NCI-H82 treated with DMSO at 0.1 percent for 48 hours (cell line): ENCODE data around the gene OPTC.
"Not testable (repeated sequence)": the region's sequence is repeated elsewhere in the genome, so short reads cannot be mapped to it uniquely, and the experiment has no call there.

ENCODE experiments used
- DNase-seq: peaks from one replicate; lab custom pipeline; 2025; ENCODE audit not compliant: unreplicated experiment; lab: John Stamatoyannopoulos, UW

OPTC gene

GRCh38 chr1:203513585-203514031 lies 19.7 kb downstream of the OPTC start:
- DNase-seq, result no peak

GRCh38 chr1:203516184-203516583 lies 22.2 kb downstream of the OPTC start:
- no peak for DNase-seq

GRCh38 chr1:203516906-203517305 lies 23.0 kb downstream of the OPTC start:
- no peak for DNase-seq

GRCh38 chr1:203517426-203518110 lies 23.6 kb downstream of the OPTC start:
- no peak for DNase-seq

- DNase-seq, result not testable (repeated sequence)
Observed at GRCh38 chr1:203518139-203518538, 24.2 kb downstream of the OPTC start.

GRCh38 chr1:203518541-203518940 lies 24.6 kb downstream of the OPTC start:
- no peak for DNase-seq

GRCh38 chr1:203519053-203519840 lies 25.3 kb downstream of the OPTC start:
- no peak for DNase-seq

- DNase-seq, result no peak
Observed at GRCh38 chr1:203519896-203520295, 25.9 kb downstream of the OPTC start.

GRCh38 chr1:203520315-203520714 lies 26.4 kb downstream of the OPTC start:
- no peak for DNase-seq

- no peak for DNase-seq
Observed at GRCh38 chr1:203521074-203521794, 27.3 kb downstream of the OPTC start.

- no peak for DNase-seq
Observed at GRCh38 chr1:203521812-203522211, 27.9 kb downstream of the OPTC start.

- DNase-seq, result peak; percentile 85
Observed at GRCh38 chr1:203522237-203522636, 28.3 kb downstream of the OPTC start.

- no peak for DNase-seq
Observed at GRCh38 chr1:203523667-203524066, 29.7 kb downstream of the OPTC start.

- DNase-seq, result no peak
Observed at GRCh38 chr1:203524152-203524551, 30.2 kb downstream of the OPTC start.

GRCh38 chr1:203524824-203525223 lies 30.9 kb downstream of the OPTC start:
- DNase-seq, result no peak

GRCh38 chr1:203525685-203526084 lies 31.7 kb downstream of the OPTC start:
- no peak for DNase-seq

- no peak for DNase-seq
Observed at GRCh38 chr1:203526130-203526529, 32.2 kb downstream of the OPTC start.

GRCh38 chr1:203526572-203526971 lies 32.6 kb downstream of the OPTC start:
- no peak for DNase-seq

GRCh38 chr1:203527013-203527412 lies 33.1 kb downstream of the OPTC start:
- DNase-seq, result no peak

GRCh38 chr1:203528063-203528462 lies 34.1 kb downstream of the OPTC start:
- peak; percentile 47 for DNase-seq

GRCh38 chr1:203528976-203529835 lies 35.3 kb downstream of the OPTC start:
- DNase-seq, result no peak
